Right renal cortex interstitium (tissue), 3 donors: Measurements from ENCODE around the gene SDSL. TPM values are rescaled to one million over a fixed set of nuclear protein-coding genes. Genes with fewer than 3 reads are reported as not detected.

Experiments
- DNase-seq, 3 donors: peaks; one replicate each; pipeline ENCODE4 v3.0.0-alpha.2; 2013; ENCODE audit warnings: low read depth in 3 of 3, low spot score in 2 of 3
- polyA plus RNA-seq, 3 donors: library from polyadenylated mRNA; unstranded; fragments of 120-200 nt; gene quantifications; one replicate each; pipeline ENCODE4 v1.2.1, GENCODE V29; 2013; ENCODE audit not compliant: insufficient read length in 3 of 3

The SDSL gene
- polyA plus RNA-seq, 3 donors = 10.7 to 13.1 (median 12.0) TPM

GRCh38 chr12:113395119-113395518 is 27.1 kb upstream of the SDSL start:
- no peak for DNase-seq

- no peak for DNase-seq
These were observed 26.0 kb upstream of the SDSL start for GRCh38 chr12:113396200-113396599.

GRCh38 chr12:113396828-113397496 is 25.2 kb upstream of the SDSL start:
- no peak for DNase-seq

GRCh38 chr12:113397497-113398197 is 24.5 kb upstream of the SDSL start:
- DNase-seq = no peak

- no peak for DNase-seq
These were observed 23.6 kb upstream of the SDSL start for GRCh38 chr12:113398346-113399290.

- DNase-seq = no peak
These were observed 22.7 kb upstream of the SDSL start for GRCh38 chr12:113399490-113399889.

- DNase-seq = no peak
These were observed 21.8 kb upstream of the SDSL start for GRCh38 chr12:113400362-113400761.

GRCh38 chr12:113401066-113402000 is 20.8 kb upstream of the SDSL start:
- DNase-seq = no peak

- DNase-seq = no peak
These were observed 19.5 kb upstream of the SDSL start for GRCh38 chr12:113402586-113403260.

GRCh38 chr12:113403435-113404415 is 18.5 kb upstream of the SDSL start, which contains the start of gene SDS:
Gene SDS, minus strand, starts transcription at chr12:113403887. Its CDS starts 4,179 bp downstream, at chr12:113399708.
- DNase-seq = peak in 1 of 3 donors; percentile 19

GRCh38 chr12:113405694-113406093 is 16.5 kb upstream of the SDSL start:
- no peak for DNase-seq

- DNase-seq = no peak
These were observed 14.1 kb upstream of the SDSL start for GRCh38 chr12:113407931-113408600.

- DNase-seq = no peak
These were observed 13.4 kb upstream of the SDSL start for GRCh38 chr12:113408756-113409298.

- DNase-seq = no peak
These were observed 12.6 kb upstream of the SDSL start for GRCh38 chr12:113409462-113410124.

- no peak for DNase-seq
These were observed 8.7 kb upstream of the SDSL start for GRCh38 chr12:113413488-113413939.

GRCh38 chr12:113414519-113415038 is 7.6 kb upstream of the SDSL start:
- no peak for DNase-seq
